Measurements from ENCODE around the gene FRMPD4. TPM values are rescaled to one million over a fixed set of nuclear protein-coding genes. Genes with fewer than 3 reads are reported as not detected.

Gene FRMPD4
- total RNA-seq, 2 experiments from 2014 or later: not detected

GRCh38 chrX:12595720-12596119 lies 457.4 kb downstream of the FRMPD4 start:
- DNase-seq (no peak), ATAC-seq (ENCODE audit: poor library complexity) (no peak)
- no peaks in the 10 kb centered on the region for H3K27me3 ChIP-seq (ENCODE audit: control insufficient read depth in 1 of 2, insufficient read depth in 2 of 2, low read length in 2 of 2)
- TF ChIP-seq CTCF (IDR thresholded peaks at IDR 0.05): no peak
- H3K36me3 Mint-ChIP-seq (ENCODE audit: low read depth): no peaks in the 10 kb centered on the region
- no peak overlapping the region for H3K4me3 ChIP-seq (ENCODE audit: low read length)
- no peak overlapping the region for H3K27ac ChIP-seq (ENCODE audit: low read depth in 1 of 2, low read length in 2 of 2)
- no peaks in the 10 kb centered on the region for H3K27me3 Mint-ChIP-seq
- POLR2A ChIA-PET: no interaction called here
- no peaks in the 10 kb centered on the region for H3K36me3 ChIP-seq (ENCODE audit: insufficient read depth, low read length)
- intact Hi-C loops (cut with DNase I, micrococcal nuclease): no loop called here
- H3K9me3 Mint-ChIP-seq: no peaks in the 10 kb centered on the region
- H3K9me3 ChIP-seq (ENCODE audit: control insufficient read depth in 1 of 2, insufficient read depth in 1 of 2, low read length in 2 of 2): no peaks in the 10 kb centered on the region
- CTCF ChIA-PET: no interaction called here
- no peaks in the 10 kb centered on the region for H3K4me1 ChIP-seq (ENCODE audit: insufficient read depth, low read length)
- no peak overlapping the region for H3K4me3 Mint-ChIP-seq
- H3K4me1 Mint-ChIP-seq (ENCODE audit: low read depth): no peaks in the 10 kb centered on the region
- no peak overlapping the region for H3K27ac Mint-ChIP-seq

GRCh38 chrX:12610079-12610478 lies 471.8 kb downstream of the FRMPD4 start:
- Histone ChIP-seq H3K36me3 (ENCODE audit: insufficient read depth, low read length) (no peaks in the 10 kb centered on the region), H3K9me3 (ENCODE audit: control insufficient read depth in 1 of 2, insufficient read depth in 1 of 2, low read length in 2 of 2) (no peaks in the 10 kb centered on the region), H3K4me1 (ENCODE audit: insufficient read depth, low read length) (no peaks in the 10 kb centered on the region), H3K4me3 (ENCODE audit: low read length) (no peak overlapping the region), H3K27me3 (ENCODE audit: control insufficient read depth in 1 of 2, insufficient read depth in 2 of 2, low read length in 2 of 2) (no peaks in the 10 kb centered on the region), H3K27ac (ENCODE audit: low read depth in 1 of 2, low read length in 2 of 2) (no peak overlapping the region)
- no peak overlapping the region for H3K27ac Mint-ChIP-seq
- ChIA-PET POLR2A (no interaction called here), CTCF (no interaction called here)
- DNase-seq (peak in 2 of 14 experiments; percentile 0 to 3), ATAC-seq (ENCODE audit: poor library complexity) (no peak)
- H3K4me1 Mint-ChIP-seq (ENCODE audit: low read depth): no peaks in the 10 kb centered on the region
- peaks cover 4% of the 10 kb centered on the region for H3K27me3 Mint-ChIP-seq
- H3K36me3 Mint-ChIP-seq (ENCODE audit: low read depth): no peaks in the 10 kb centered on the region
- H3K4me3 Mint-ChIP-seq: no peak overlapping the region
- intact Hi-C loops (cut with DNase I, micrococcal nuclease): no loop called here
- no peak for TF ChIP-seq CTCF (IDR thresholded peaks at IDR 0.05)
- no peaks in the 10 kb centered on the region for H3K9me3 Mint-ChIP-seq

DNA sequence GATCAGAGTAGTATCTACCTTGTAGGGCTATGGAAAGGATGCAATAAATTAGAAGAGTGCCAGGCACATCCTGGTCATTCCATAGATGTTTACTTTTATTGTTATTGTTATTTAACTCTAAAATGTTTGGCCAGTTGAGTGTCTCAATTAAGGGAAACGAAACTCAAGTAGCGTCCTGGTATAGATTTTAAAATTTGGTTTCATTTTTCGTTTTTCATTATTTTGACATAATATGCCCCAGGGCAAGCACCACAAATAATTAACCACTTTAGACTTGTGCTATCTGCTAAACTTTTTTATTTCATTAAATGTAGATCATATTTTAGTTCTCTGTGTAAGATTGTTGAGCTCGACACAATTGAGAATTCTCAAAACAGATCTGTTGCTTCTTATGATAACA lies 473.2 kb downstream of the FRMPD4 start:
- no peaks in the 10 kb centered on the region for H3K9me3 Mint-ChIP-seq
- no peak overlapping the region for H3K27ac ChIP-seq (ENCODE audit: low read depth in 1 of 2, low read length in 2 of 2)
- POLR2A ChIA-PET: no interaction called here
- no peaks in the 10 kb centered on the region for H3K36me3 ChIP-seq (ENCODE audit: insufficient read depth, low read length)
- CTCF ChIA-PET: interaction anchor here (1.0 kb wide), 1 partner anchor 51 kb away, joined by 3 read pairs; no protein-coding TSS in a partner anchor
- no peaks in the 10 kb centered on the region for H3K4me1 ChIP-seq (ENCODE audit: insufficient read depth, low read length)
- H3K4me3 Mint-ChIP-seq: no peak overlapping the region
- H3K27ac Mint-ChIP-seq: no peak overlapping the region
- DNase-seq: no peak
- no peak overlapping the region for H3K4me3 ChIP-seq (ENCODE audit: low read length)
- no peaks in the 10 kb centered on the region for H3K9me3 ChIP-seq (ENCODE audit: control insufficient read depth in 1 of 2, insufficient read depth in 1 of 2, low read length in 2 of 2)
- TF ChIP-seq CTCF (IDR thresholded peaks at IDR 0.05): no peak
- ATAC-seq (ENCODE audit: poor library complexity): no peak
- H3K27me3 ChIP-seq (ENCODE audit: control insufficient read depth in 1 of 2, insufficient read depth in 2 of 2, low read length in 2 of 2): no peaks in the 10 kb centered on the region
- no peaks in the 10 kb centered on the region for H3K4me1 Mint-ChIP-seq (ENCODE audit: low read depth)
- H3K36me3 Mint-ChIP-seq (ENCODE audit: low read depth): no peaks in the 10 kb centered on the region
- intact Hi-C loops (cut with DNase I, micrococcal nuclease): no loop called here
- no peaks in the 10 kb centered on the region for H3K27me3 Mint-ChIP-seq
